ENCODE data around the gene FBXO24.

FBXO24 gene

DNA sequence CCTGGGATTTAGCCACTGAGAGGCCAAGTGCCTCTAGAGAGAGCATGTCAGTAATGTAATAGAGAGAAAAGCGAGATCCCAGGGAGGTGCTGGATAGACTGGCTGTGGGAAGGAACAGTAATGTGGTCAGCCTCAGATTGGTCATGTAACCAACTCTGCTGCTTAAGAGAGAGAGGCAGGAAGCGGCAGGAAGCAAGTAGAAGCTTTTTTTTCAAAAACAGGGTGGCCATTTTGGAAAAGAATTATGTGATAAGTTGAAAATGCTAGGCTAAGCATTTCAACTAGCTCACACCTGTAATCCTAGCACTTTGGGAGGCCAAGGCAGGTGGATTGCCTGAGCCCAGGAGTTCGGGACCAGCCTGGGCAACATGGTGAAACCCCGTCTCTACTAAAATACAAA lies 12.3 kb downstream of the FBXO24 start:
- Histone ChIP-seq H3K27ac (ENCODE audit: poor library complexity, severe bottlenecking) (no peak overlapping the region), H3K36me3 (ENCODE audit: low read depth) (no peaks in the 10 kb centered on the region), H3K9me3 (ENCODE audit: severe bottlenecking) (no peaks in the 10 kb centered on the region), H3K27me3 (ENCODE audit: insufficient read depth, poor library complexity, severe bottlenecking) (no peaks in the 10 kb centered on the region), H3K4me3 (ENCODE audit: severe bottlenecking) (no peak overlapping the region), H3K4me1 (ENCODE audit: insufficient read depth, poor library complexity, severe bottlenecking) (no peaks in the 10 kb centered on the region)
- TF ChIP-seq, protein P1, sequence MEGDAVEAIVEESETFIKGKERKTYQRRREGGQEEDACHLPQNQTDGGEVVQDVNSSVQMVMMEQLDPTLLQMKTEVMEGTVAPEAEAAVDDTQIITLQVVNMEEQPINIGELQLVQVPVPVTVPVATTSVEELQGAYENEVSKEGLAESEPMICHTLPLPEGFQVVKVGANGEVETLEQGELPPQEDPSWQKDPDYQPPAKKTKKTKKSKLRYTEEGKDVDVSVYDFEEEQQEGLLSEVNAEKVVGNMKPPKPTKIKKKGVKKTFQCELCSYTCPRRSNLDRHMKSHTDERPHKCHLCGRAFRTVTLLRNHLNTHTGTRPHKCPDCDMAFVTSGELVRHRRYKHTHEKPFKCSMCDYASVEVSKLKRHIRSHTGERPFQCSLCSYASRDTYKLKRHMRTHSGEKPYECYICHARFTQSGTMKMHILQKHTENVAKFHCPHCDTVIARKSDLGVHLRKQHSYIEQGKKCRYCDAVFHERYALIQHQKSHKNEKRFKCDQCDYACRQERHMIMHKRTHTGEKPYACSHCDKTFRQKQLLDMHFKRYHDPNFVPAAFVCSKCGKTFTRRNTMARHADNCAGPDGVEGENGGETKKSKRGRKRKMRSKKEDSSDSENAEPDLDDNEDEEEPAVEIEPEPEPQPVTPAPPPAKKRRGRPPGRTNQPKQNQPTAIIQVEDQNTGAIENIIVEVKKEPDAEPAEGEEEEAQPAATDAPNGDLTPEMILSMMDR (IDR thresholded peaks at IDR 0.05; ENCODE audit: poor library complexity, severe bottlenecking): no peak
- DNase-seq (ENCODE audit: low spot score) (no peak), ATAC-seq (ENCODE audit: low read depth) (no peak)

DNA sequence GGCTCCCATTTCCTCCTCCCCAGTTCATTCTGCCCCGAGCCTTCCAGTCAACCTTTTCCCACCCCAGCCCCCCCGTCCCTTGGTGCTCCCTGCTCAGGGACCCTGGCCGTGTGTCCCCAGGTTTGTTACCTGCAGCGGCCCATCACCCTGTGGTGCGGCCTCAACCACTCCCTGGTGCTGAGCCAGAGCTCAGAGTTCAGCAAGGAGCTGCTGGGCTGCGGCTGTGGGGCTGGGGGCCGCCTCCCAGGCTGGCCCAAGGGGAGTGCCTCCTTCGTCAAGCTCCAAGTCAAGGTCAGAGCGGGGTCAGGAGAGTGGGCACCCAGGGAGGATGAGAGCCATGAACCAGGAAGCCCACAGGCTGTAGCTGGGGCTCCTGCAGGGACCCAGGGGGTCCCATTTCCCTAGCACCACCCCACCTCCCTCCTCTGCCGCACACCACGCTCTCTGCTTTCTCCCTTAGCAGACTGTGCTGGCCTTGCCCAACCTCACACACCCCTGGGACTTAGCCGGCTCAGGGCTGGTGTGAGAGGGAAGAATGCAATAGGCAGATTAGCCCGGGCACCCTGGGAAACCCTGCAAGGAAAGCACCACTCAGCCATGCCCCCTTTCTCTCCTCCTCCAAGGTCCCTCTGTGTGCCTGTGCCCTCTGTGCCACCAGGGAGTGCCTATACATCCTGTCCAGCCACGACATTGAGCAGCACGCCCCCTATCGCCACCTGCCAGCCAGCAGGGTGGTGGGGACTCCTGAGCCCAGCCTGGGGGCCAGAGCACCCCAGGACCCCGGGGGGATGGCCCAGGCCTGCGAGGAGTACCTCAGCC lies 14.0 kb downstream of the FBXO24 start:
- DNase-seq (ENCODE audit: low spot score): no peak
- Histone ChIP-seq H3K27ac (ENCODE audit: poor library complexity, severe bottlenecking) (no peak overlapping the region), H3K27me3 (ENCODE audit: insufficient read depth, poor library complexity, severe bottlenecking) (no peaks in the 10 kb centered on the region), H3K9me3 (ENCODE audit: severe bottlenecking) (no peaks in the 10 kb centered on the region), H3K36me3 (ENCODE audit: low read depth) (no peaks in the 10 kb centered on the region), H3K4me3 (ENCODE audit: severe bottlenecking) (no peak overlapping the region), H3K4me1 (ENCODE audit: insufficient read depth, poor library complexity, severe bottlenecking) (no peaks in the 10 kb centered on the region)
- TF ChIP-seq, protein P1 (IDR thresholded peaks at IDR 0.05; ENCODE audit: poor library complexity, severe bottlenecking): no peak
- ATAC-seq (ENCODE audit: low read depth): no peak

DNA sequence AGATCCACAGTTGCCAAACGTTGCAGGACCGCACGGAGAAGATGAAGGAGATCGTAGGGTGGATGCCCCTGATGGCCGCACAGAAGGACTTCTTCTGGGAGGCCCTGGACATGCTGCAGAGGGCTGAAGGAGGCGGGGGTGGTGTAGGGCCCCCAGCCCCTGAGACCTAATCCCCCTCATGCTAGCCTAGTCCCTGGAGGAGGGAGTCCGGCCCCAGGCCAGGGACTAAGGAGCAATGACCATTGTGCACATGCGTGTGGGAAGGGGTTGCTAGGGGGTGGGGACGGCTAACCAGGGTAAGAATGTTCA lies 14.6 kb downstream of the FBXO24 start:
- Histone ChIP-seq H3K9me3 (ENCODE audit: severe bottlenecking) (no peaks in the 10 kb centered on the region), H3K4me1 (ENCODE audit: insufficient read depth, poor library complexity, severe bottlenecking) (no peaks in the 10 kb centered on the region), H3K4me3 (ENCODE audit: severe bottlenecking) (no peak overlapping the region), H3K36me3 (ENCODE audit: low read depth) (no peaks in the 10 kb centered on the region), H3K27me3 (ENCODE audit: insufficient read depth, poor library complexity, severe bottlenecking) (no peaks in the 10 kb centered on the region), H3K27ac (ENCODE audit: poor library complexity, severe bottlenecking) (no peak overlapping the region)
- ATAC-seq (ENCODE audit: low read depth) (no peak), DNase-seq (ENCODE audit: low spot score) (no peak)
- TF ChIP-seq, protein P1 (IDR thresholded peaks at IDR 0.05; ENCODE audit: poor library complexity, severe bottlenecking): no peak

DNA sequence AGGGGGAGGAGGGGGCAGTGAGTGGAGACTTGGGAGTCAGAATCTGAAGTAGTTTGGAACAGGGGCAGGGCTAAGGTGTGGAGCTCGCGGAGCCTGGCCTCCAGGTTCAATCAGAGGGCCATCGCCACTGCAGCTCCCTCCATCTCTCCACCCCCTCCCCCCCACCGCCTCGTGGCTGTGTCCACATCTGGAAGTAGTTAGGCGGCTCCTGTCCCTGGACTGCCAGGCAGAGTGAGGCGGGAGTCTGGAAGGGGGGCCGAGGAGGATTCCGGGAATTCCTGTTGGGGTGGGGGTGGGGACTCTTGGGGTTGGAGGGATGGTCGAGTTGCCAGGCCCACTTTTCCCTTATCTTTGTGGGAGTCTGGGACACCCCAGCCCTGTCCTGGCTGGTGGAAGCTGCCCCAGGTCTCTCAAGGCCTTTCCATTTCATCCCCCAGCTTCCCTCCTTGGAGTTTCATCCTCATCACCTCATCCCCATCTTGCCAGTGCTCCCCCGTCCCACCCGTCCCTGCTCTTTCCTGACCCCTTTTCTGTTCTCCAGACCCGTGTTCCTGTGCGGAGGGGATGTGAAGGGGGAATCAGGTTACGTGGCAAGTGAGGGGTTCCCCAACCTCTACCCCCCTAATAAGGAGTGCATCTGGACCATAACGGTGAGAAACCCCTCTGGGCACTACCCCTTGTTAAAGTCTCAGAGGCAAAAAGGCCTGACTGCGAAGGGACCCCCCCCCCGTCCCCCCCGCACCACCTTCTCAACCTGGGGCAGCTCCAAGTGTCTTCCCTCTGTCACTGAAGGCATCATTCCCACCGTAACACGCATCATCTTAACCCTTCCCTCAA lies 17.0 kb downstream of the FBXO24 start:
- Histone ChIP-seq H3K9me3 (ENCODE audit: severe bottlenecking) (no peaks in the 10 kb centered on the region), H3K4me1 (ENCODE audit: insufficient read depth, poor library complexity, severe bottlenecking) (no peaks in the 10 kb centered on the region), H3K27ac (ENCODE audit: poor library complexity, severe bottlenecking) (peak overlapping the region; percentile 22), H3K36me3 (ENCODE audit: low read depth) (no peaks in the 10 kb centered on the region), H3K27me3 (ENCODE audit: insufficient read depth, poor library complexity, severe bottlenecking) (no peaks in the 10 kb centered on the region), H3K4me3 (ENCODE audit: severe bottlenecking) (no peak overlapping the region)
- ATAC-seq (ENCODE audit: low read depth) (no peak), DNase-seq (ENCODE audit: low spot score) (no peak)
- TF ChIP-seq, protein P1 (IDR thresholded peaks at IDR 0.05; ENCODE audit: poor library complexity, severe bottlenecking): no peak

DNA sequence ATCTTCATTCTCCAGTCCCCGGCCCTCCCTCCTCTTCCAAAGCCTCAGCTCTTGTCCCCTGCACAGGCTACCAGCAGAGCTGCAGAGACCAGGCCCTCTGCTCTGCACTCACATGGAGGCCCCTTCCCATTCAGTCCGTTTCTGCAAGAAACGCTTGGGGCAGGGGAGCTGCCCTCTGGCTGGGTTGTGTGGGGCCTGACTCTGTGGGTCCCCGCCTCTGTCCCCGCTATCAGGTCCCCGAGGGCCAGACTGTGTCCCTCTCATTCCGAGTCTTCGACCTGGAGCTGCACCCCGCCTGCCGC lies 17.5 kb downstream of the FBXO24 start:
- DNase-seq (ENCODE audit: low spot score) (no peak), ATAC-seq (ENCODE audit: low read depth) (no peak)
- Histone ChIP-seq H3K27me3 (ENCODE audit: insufficient read depth, poor library complexity, severe bottlenecking) (no peaks in the 10 kb centered on the region), H3K27ac (ENCODE audit: poor library complexity, severe bottlenecking) (peak overlapping the region; percentile 22), H3K4me3 (ENCODE audit: severe bottlenecking) (peak overlapping the region; percentile 52), H3K36me3 (ENCODE audit: low read depth) (no peaks in the 10 kb centered on the region), H3K4me1 (ENCODE audit: insufficient read depth, poor library complexity, severe bottlenecking) (no peaks in the 10 kb centered on the region), H3K9me3 (ENCODE audit: severe bottlenecking) (no peaks in the 10 kb centered on the region)
- TF ChIP-seq, protein P1 (IDR thresholded peaks at IDR 0.05; ENCODE audit: poor library complexity, severe bottlenecking): no peak
